ENCODE data around the gene SRPK2.

Gene SRPK2

GRCh38 chr7:105187302-105188169, 201.2 kb downstream of the SRPK2 start:
- DNase-seq, result no peak

- DNase-seq, result no peak
Measured at GRCh38 chr7:105185290-105186010, 203.3 kb downstream of the SRPK2 start.

GRCh38 chr7:105180002-105180401, 208.7 kb downstream of the SRPK2 start:
- DNase-seq, result no peak

- DNase-seq, result no peak
Measured at GRCh38 chr7:105178928-105179541, 209.7 kb downstream of the SRPK2 start.

GRCh38 chr7:105178177-105178576, 210.5 kb downstream of the SRPK2 start:
- no peak for DNase-seq

- DNase-seq, result no peak
Measured at GRCh38 chr7:105177026-105177425, 211.7 kb downstream of the SRPK2 start.

GRCh38 chr7:105173586-105173985, 215.1 kb downstream of the SRPK2 start:
- no peak for DNase-seq

- DNase-seq, result no peak
Measured at GRCh38 chr7:105164751-105165150, 224.0 kb downstream of the SRPK2 start.

GRCh38 chr7:105163718-105164117, 225.0 kb downstream of the SRPK2 start:
- no peak for DNase-seq

GRCh38 chr7:105161366-105161765, 227.4 kb downstream of the SRPK2 start:
- no peak for DNase-seq

- no peak for DNase-seq
Measured at GRCh38 chr7:105157278-105157677, 231.4 kb downstream of the SRPK2 start.

- no peak for DNase-seq
Measured at GRCh38 chr7:105156731-105157130, 232.0 kb downstream of the SRPK2 start.

GRCh38 chr7:105154084-105154483, 234.6 kb downstream of the SRPK2 start:
- DNase-seq, result no peak

GRCh38 chr7:105153531-105153930, 235.2 kb downstream of the SRPK2 start:
- no peak for DNase-seq

GRCh38 chr7:105151152-105151551, 237.6 kb downstream of the SRPK2 start:
- no peak for DNase-seq

GRCh38 chr7:105149827-105150226, 238.9 kb downstream of the SRPK2 start:
- DNase-seq, result no peak

GRCh38 chr7:105141068-105141467, 247.7 kb downstream of the SRPK2 start:
- peak; percentile 56 for DNase-seq

GRCh38 chr7:105139381-105139780, 249.3 kb downstream of the SRPK2 start:
- no peak for DNase-seq

- no peak for DNase-seq
Measured at GRCh38 chr7:105137898-105138297, 250.8 kb downstream of the SRPK2 start.

- no peak for DNase-seq
Measured at GRCh38 chr7:105136221-105136620, 252.5 kb downstream of the SRPK2 start.

GRCh38 chr7:105133986-105134655, 254.6 kb downstream of the SRPK2 start:
- no peak for DNase-seq

GRCh38 chr7:105133358-105133757, 255.4 kb downstream of the SRPK2 start:
- DNase-seq, result no peak

- no peak for DNase-seq
Measured at GRCh38 chr7:105132835-105133234, 255.9 kb downstream of the SRPK2 start.
